GM18861 (cell line): ENCODE data around the gene TNIP3.
"Not testable (repeated sequence)": the region's sequence is repeated elsewhere in the genome, so short reads cannot be mapped to it uniquely, and the experiment has no call there.

Source experiments
- ATAC-seq: cut with Tn5 transposase; IDR thresholded peaks from one replicate; pipeline ENCODE4 v1.9.1; 2021; ENCODE audit not compliant: unreplicated experiment

The TNIP3 gene, protein sequence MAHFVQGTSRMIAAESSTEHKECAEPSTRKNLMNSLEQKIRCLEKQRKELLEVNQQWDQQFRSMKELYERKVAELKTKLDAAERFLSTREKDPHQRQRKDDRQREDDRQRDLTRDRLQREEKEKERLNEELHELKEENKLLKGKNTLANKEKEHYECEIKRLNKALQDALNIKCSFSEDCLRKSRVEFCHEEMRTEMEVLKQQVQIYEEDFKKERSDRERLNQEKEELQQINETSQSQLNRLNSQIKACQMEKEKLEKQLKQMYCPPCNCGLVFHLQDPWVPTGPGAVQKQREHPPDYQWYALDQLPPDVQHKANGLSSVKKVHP

DNA sequence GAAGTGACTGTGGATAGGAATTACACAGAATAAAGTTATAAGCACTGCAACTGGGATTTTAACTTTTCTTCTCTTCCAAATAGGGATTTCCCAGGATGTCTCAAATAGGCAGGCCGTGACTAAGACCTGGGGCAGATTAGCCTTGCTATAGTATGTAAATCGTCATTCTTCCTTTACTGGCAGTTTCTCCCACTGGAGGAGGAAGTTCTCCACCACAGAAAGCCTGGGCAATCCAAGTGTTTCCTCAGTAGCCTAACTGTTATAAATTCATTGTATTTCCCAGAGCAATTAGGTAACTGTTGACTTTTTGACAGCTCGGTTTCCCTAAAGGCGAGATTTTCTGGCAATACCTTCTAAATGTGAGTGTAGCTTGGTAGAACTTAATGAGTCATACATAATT, at the start of gene TNIP3:
Gene TNIP3, minus strand, starts transcription at position 31 of the 400 bp plus-strand sequence. CDS start 196 bp downstream, outside the sequence.
- ATAC-seq, result no peak

DNA sequence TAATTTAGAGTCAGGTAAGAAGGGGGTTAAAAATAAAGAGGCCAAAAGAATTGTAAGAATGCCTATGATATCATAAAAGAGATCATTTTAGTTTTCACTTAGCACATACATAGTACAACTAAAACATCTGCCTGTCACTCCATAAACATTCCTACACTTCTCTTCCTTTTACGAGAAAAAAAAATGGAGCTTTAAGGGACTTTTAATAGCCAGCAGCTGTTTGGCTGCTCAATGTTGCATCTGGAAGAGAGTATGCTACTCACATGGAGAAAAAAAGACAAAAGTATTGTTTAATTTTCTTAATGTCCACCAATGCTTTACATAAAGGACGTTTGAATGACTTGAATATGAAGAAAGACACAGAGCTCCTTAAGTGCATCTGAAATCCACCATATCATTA, 48.7 kb upstream of the TNIP3 start:
- ATAC-seq, result no peak

DNA sequence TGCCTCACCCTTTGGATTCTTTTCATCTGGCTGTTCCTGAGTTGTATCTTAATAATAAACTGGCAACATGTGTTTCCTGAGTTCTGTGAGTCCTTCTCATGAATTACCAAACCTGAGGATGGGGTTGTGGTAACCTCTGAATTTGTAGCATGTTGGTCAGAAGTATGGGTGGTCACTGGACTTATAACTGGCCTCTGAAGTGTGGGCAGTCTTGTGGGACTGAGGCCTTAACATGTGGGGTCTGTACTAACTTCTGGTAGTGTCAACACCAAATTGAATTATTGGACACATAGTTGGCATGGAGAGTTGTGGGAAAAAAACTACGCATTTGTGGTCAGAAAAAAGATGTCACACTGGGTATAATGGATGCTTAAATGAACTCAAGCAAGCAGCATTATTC, 45.0 kb upstream of the TNIP3 start:
- no peak for ATAC-seq

DNA sequence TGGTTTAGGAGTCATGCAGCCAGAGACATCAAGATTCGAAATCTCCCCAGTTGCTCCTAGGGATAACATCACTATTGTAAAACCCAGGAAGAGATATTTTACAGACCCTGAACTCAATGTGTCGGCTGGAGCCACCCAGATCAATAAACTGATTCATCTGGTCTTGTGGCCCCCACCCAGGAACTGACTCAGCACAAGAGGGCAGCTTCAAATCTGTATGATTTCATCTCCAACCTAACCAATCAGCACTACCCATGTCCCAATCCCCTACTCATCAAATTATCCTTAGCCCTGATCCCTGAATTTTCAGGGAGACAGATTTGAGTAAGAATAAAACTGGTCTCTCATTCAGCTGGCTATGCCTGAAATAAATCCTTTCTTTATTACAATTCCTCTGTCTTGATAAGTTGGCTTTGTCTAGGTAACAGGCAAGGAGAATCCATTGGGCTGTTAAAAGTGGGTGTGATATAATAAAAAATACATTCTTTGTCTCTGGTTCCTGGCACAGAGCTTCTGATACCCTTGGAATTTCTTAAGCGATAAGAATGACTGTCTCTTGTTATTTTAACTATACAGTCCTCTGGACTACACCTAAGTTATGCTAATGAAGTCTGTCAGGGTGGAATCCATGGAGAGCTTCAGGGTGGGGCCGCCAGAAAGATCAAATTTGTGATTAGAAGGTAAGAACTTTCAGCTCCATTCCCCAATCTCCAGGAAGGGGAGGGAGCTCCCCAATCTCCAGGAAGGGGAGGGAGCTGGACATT, 44.3 kb upstream of the TNIP3 start:
- no peak for ATAC-seq

DNA sequence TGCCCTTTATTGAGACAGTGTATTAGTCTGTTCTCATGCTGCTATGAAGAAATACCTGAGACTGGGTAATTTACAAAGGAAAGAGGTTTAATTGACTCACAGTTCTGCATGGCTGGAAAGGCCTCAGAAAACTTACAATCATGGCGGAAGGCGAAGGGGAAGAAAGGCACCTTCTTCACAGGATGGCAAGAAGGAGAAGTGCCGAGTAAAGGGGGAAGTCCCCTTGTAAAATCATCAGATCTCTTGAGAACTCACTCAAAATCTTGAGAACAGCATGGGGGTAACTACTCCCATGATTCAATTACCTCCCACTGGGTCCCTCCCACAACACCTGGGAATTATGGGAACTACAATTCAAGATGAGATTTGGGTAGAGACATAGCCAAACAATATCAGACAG, 41.7 kb upstream of the TNIP3 start:
- not testable (repeated sequence) for ATAC-seq

DNA sequence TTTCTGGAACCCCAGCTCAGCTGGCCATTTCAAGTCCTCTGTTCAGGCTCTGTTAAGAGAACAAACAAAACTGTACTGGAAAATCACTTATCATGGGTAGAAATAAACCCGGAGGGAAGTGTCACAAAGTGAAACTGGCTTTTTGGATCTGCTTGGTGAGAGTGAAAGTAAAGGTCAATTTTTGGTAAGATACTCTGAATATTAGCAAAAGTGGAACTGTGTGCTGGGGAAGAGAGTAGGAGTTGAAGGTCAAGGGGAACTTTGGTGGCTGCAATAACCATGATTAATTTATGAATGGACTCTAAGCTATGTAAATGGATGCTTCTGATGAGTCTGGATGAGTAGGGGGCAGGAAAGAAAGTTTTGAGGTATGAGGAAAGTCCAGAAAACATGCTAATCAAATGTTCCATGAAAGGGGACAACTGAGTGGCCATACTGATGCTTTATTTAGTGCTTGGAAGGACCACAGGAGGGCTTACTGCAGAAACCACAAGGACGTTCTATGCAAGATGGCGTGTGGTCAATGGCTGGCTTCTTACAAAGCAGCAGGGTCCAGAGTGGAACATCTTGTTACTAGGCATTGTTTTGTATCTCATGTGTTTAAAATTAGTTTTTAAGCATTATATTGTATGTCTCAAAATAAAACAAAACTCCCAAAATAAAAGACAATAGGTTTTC, 36.8 kb upstream of the TNIP3 start:
- peak; percentile 82 for ATAC-seq

DNA sequence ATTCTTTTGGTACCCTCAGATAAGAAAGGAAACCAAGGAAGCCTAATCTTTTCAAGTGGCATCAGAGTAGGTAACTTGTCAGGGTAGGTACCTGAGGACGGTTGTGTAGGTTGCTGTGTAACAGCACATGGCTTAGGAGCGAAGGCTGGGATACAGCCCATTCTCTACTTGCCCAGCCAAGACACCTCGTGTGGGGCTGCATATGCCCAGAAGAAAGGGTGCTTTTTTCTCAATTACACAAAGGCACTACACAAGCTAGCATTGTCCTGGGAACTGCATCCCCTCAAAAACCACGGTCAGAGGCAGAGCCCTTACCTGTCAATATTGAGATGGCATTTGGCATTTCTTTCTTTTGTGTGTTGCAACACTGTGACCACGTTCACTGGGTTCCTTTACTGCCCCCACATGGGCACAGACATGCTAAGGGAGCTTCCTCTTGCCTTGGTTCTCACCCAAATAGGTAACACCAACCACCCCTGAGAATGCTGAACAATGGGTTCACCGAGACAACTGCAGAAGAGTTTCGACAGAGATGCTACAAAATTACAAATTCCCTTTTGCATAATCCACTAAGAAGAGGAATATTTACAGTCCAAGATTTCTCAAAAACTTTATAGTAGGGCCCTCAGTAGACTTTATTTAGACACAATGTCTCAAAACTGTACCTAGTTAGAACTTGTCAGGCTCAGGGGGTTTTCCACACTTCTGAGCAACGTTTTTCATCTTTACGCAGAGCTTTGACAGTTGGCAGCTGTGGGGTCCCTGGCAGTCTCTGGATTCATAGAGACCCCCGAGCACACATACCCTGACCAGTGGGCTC, 35.8 kb upstream of the TNIP3 start:
- peak; percentile 81 for ATAC-seq

DNA sequence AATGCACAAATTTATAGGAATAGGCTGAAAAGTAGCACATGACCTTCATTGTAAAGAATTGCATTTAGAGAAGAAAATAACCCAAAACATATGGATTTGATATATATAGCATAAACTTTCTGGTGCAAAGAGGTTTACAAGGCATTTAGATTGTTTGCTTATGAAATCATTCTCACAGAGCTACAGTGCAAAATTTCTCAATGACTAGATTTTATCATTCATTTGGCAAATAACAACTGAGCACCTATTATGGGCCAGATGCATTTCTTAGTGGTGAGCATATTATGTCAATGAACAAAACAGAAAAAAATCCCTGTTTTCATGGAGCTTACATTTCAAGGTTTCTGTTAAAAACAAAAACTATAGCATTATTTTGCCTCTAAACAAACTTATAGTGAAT, 34.1 kb upstream of the TNIP3 start:
- no peak for ATAC-seq

DNA sequence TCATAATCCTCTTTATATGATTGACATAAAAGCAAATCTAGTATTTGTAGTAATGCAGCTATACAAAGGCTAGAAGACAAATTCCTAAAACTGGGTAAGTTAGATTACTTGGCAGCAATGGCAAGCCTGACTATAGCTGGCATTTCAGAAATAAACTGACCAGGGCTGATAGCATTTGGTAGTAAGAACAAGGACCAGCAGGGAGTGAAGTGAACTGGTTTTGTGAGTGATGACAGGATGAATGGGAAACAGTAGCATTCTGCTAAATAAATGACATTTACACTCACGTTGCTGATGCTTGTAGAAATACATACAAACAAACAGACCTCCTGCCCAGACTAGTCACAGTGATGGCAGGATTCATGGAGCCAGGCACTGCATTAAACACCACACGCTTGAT, 31.5 kb upstream of the TNIP3 start:
- no peak for ATAC-seq

DNA sequence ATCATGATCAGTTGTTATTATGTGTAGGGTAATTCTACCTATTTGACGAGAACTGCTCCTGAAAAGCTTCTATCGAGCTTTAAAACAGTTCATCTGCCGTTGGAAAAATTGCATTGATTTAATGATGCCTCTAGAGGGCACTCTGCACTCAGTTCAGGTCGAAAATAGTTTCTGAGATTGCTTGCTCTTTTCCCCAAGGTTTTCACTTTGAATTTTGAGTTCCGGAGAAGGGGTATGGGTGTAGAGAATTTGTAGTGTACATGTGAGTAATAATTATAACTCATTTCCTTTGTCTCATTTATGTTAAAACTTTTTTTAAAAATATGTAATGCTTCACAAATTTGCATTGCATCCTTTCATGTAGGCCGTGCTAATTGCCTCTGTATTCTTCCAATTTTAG, 28.4 kb upstream of the TNIP3 start:
- no peak for ATAC-seq

DNA sequence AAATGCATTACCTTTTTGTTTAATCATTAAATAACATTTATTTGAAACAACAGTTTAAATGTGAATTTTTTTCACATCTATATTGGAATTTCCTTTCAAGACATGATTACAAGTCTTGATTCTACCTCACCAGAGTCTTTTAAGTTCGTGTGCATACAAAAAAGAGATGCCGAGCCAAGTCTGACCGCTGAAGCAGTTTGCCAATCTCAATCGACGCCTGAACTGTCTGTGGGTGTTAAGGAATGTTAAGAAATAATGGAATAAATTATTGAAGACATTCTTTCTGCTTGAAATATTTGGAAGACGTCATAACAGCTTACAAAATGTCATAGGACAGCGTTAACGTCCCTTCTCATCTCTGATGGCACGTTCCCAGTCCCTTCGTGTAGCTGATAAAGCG, 27.9 kb upstream of the TNIP3 start:
- ATAC-seq, result no peak

DNA sequence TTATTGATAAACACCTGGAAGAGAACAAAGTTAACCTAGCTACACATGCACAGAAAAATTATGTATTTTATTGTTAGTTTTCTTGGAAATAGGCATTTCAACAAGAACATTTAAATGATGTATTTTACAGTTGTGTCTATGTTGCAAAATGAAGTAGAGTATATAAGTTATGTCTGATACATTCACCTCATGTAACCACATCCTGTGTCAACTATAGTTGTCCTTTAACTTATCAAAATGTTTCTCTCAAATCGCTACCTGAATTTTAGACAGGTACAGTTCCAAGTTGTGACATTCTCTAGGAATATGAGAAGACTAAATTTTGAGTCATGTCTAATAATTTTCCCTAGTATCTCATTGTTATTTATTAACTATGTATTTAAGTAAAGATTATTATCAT, 27.2 kb upstream of the TNIP3 start:
- no peak for ATAC-seq

DNA sequence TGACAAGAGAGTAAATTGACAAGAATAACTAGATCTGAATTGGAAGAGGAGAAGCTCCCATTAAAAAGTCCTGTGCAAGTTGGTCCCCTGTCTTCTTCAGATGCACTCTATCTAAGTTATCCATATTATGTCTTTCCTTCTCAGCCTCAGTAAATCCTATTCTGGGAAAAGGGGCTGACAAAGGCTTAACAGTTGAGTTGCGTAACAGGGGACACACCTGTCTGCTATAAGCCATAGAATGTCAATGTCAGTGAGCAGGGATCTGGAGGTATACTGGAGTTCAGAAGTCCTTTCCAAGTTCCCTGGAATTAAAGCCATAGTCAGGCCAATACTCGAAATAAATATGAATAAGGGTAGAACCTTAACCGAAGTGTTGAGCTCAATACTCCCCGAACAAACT, 26.3 kb upstream of the TNIP3 start:
- ATAC-seq, result no peak

DNA sequence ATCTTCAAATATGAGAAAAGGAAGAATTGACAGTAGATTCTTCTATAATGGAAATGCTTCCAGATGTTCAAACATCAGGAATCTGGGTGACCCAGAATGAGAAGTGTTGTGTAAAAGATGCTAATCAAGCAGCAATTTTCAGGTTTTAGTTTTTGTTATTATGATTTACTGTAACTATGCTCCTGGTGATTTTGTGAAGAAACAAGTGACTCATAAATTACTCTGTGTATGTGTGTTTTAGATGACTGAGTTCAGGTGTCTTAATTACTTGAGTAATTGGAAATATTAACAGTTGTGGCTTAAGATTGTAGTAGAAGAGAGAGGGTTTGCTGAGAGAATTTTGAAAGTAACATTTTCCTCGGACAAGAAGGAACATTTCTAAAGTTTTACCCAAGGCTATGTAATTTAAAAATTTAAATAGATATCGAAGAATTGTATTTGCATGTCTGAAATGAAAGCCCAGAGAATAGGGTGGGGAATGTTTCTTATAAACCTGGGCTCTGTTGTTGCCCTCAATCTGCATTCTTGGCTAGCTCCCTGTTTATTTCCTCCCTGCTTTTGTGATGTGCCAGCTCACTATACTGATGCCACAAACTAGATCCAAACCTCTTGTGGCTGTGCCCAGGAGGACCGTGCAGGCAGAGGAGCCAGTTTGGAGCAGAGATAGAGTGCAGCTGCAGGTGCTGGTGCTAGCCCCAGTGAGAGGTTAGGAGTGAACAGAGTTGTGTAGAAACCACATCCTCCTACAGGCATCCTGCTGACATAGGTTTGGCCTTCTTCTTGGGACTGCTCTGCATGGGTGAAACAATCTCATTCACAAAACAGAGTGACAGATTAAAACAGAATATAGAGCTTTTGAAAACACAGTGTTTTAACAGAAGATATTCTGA, 25.4 kb upstream of the TNIP3 start:
- peak; percentile 94 for ATAC-seq

DNA sequence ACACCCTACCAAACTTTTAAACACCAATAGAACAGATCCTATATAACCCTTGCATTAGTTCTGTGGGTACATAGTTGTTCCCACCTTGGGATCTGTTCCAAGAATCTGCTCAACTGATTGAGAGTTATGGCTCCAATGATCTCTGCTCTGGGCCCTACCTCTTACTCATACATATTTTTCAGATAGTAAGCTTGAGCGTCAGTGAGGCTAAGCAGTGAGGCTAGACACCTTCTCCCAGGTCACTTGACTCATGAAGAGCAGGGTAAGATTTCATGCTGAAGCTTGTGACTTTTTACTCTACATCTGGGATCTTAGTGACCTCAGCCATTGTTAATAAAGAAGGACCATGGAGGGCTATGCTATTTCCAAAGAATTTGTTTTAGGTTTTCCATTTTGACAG, 23.1 kb upstream of the TNIP3 start:
- no peak for ATAC-seq

DNA sequence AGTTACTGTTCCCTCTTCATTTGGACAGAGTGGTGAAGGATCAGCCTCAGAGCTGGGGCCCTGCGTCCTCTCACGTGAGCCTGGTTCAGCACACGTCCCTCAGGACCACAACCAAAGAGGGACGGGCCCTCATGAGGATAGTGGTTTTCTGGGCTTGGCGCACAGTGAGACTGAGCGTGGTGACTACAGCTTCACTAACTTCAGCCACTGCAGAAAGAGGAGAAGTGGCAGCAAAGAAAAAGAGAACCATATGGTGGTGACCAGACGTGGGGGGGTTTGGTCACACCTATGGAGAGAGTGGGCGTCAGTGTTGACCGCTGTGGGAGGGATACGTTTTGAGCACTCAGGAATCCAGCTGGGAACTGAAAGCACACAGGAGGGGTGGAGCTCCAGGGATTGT, 21.8 kb upstream of the TNIP3 start:
- ATAC-seq, result peak; percentile 48

DNA sequence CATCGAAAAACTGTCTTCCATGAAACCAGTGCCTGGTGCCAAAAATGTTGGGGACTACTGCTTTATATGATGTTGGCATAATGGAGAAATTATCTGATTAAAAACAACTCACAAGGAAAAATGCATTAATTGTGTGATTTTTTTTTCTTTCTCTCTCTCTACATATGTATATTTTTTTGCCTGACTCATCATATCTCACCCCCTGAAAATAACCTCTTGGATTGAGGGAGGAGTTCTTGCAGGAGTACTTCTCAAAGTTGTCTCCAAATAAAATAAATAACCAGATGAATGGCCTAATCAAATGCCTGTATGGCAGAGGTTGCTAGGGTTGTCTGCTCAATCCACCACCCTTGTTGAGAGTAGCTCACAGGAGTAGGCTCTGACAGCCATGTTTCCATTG, 19.9 kb upstream of the TNIP3 start:
- ATAC-seq, result no peak

DNA sequence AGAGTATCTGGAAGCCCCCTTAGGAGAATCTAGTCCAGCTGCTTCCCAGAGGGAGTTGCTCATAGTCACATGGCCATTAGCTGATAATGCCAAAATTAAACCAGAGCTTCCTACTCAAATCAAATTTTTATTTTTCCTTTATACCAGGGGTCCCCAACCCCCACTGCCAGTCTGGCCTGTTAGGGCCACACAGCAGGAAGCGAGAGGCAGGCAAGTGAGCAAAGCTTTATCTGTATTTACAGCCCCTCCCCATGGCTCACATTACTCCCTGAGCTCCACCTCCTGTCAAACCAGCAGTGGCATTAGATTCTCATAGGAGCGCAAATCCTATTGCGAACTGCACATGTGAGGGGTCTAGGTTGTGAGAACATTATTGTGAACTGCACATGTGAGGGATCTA, 19.2 kb upstream of the TNIP3 start:
- ATAC-seq, result no peak

DNA sequence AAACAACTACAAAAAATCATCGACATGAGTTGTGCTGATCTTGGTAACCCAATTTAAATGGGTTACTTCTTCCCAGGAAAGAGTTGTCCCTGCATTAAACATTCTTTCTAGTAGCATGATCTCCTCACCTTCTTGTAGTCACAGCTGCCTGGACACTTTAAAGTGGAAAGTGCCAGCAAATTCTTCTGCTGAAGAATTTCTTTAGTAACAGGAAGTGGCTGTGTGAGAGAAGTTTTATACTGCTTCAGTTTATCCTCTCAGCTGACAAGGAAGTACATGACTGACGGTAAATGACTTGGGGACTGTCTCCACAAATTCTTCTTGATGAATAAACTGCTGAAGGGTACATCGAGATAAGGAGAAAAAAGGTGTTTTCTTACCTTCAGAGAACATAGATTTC, 18.2 kb upstream of the TNIP3 start:
- ATAC-seq, result no peak

DNA sequence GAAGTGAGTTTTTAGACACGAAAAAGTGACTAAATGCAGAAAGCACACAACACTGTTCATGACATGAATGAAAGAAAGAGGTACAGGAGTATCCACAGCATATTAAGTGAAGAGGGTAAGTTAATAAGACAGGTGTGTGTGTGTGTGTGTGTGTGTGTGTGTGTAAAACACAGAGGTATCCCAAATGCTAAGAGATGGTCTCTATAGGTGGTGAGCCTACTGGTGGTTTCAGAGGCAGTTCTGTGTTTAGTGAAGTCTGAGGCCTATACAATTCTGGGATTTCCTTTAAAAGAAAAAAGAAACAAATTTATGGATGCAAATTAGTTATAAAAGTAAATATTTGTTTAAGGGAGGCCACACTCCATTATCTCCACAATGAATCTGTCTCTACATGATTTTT, 17.4 kb upstream of the TNIP3 start:
- no peak for ATAC-seq
